H1 (cell line): ENCODE measurements around the gene CDCA5. TPM values are rescaled to one million over a fixed set of nuclear protein-coding genes. Genes with fewer than 3 reads are reported as not detected.

Experiments used
- CTCF ChIA-PET: fragments of 300-600 bp; sonication (Branson Sonifier 250); formaldehyde crosslinking; loops from one replicate; lab custom pipeline; 2021; ENCODE audit not compliant: partially characterized antibody; lab: Charles Lee
- POLR2A ChIA-PET: fragments of 300-600 bp; sonication (Branson Sonifier 250); formaldehyde crosslinking; loops from one replicate; lab custom pipeline; 2021; ENCODE audit warnings: inconsistent platforms; ENCODE audit not compliant: partially characterized antibody; lab: Charles Lee
- DNase-seq, 2 experiments: peaks; one replicate each; pipeline versions ENCODE4 v3.0.0 to v3.0.0-alpha.2; 2010 to 2022; ENCODE audit warnings: low spot score in 2 of 2, low read depth in 1 of 2, mixed read lengths in 1 of 2
- FAIRE-seq: peaks from 2 replicates; lab custom pipeline; 2011; peaks lifted over from hg19 to GRCh38; lab: Jason Lieb, UNC
- H2AFZ ChIP-seq: 2 replicates; pipeline ENCODE4 v1.8.1; 2012; ENCODE audit warnings: low read length, inconsistent platforms
- H2AK5ac ChIP-seq: 2 replicates; pipeline ENCODE4 v1.6.1; 2013; ENCODE audit warnings: low read depth, low read length
- H2BK120ac ChIP-seq: replicated peaks from 2 replicates; pipeline ENCODE3; 2013; ENCODE audit warnings: low read depth, low read length, inconsistent platforms
- H2BK12ac ChIP-seq: 2 replicates; pipeline ENCODE4 v1.6.1; 2013; ENCODE audit warnings: low read depth, low read length
- H2BK15ac ChIP-seq: 2 replicates; pipeline ENCODE4 v1.6.1; 2013; ENCODE audit warnings: low read length
- H2BK20ac ChIP-seq: 2 replicates; pipeline ENCODE4 v1.6.1; 2013; ENCODE audit warnings: low read length
- H2BK5ac ChIP-seq: 2 replicates; pipeline ENCODE4 v1.6.1; 2013; ENCODE audit warnings: low read depth, low read length
- H3K14ac ChIP-seq: 2 replicates; pipeline ENCODE4 v1.6.1; 2013; ENCODE audit warnings: inconsistent platforms; ENCODE audit not compliant: insufficient read length
- H3K18ac ChIP-seq: 2 replicates; pipeline ENCODE4 v1.6.1; 2013; ENCODE audit warnings: low read length; ENCODE audit errors: extremely low read depth
- H3K23ac ChIP-seq: 2 replicates; pipeline ENCODE4 v1.6.1; 2013; ENCODE audit warnings: inconsistent platforms; ENCODE audit not compliant: insufficient read length
- H3K23me2 ChIP-seq: 2 replicates; pipeline ENCODE4 v1.6.1; 2013; ENCODE audit warnings: low read depth, low read length
- H3K27ac ChIP-seq: 2 replicates; pipeline ENCODE4 v1.6.1; 2011; ENCODE audit warnings: low read depth, low read length, inconsistent platforms
- H3K27me3 ChIP-seq, 4 experiments: replicated peaks in 1 of 4; 1 replicate in 1 of 4; 2 replicates in 3 of 4; pipeline versions ENCODE4 v1.6.1 to v1.8.1; 2011 to 2013; ENCODE audit warnings: low read length in 3 of 4, mild to moderate bottlenecking in 3 of 4, inconsistent platforms in 2 of 4, mixed read lengths in 2 of 4, moderate library complexity in 1 of 4; ENCODE audit not compliant: control insufficient read depth in 3 of 4, insufficient read depth in 3 of 4; ENCODE audit errors: extremely low read depth in 1 of 4
- H3K36me3 ChIP-seq, 4 experiments: 2 replicates each; pipeline versions ENCODE4 v1.6.1 to v1.8.1; 2011 to 2013; ENCODE audit warnings: mild to moderate bottlenecking in 4 of 4, low read length in 3 of 4, moderate library complexity in 2 of 4, control low read depth in 1 of 4, inconsistent platforms in 1 of 4; ENCODE audit not compliant: insufficient read depth in 4 of 4, control insufficient read depth in 2 of 4
- H3K4ac ChIP-seq: replicated peaks from 2 replicates; pipeline ENCODE3; 2013; ENCODE audit warnings: low read length, low read depth, mixed read lengths, inconsistent platforms; ENCODE audit not compliant: insufficient read length
- H3K4me1 ChIP-seq, 4 experiments: replicated peaks in 1 of 4; 1 replicate in 1 of 4; 2 replicates in 3 of 4; pipeline versions ENCODE4 v1.6.1 to v1.8.1; 2011 to 2013; ENCODE audit warnings: low read length in 3 of 4, inconsistent platforms in 2 of 4, mixed read lengths in 1 of 4; ENCODE audit not compliant: insufficient read depth in 4 of 4, control insufficient read depth in 3 of 4
- H3K4me2 ChIP-seq, 2 experiments: 2 replicates each; pipeline versions ENCODE4 v1.6.1 to v1.8.1; 2011 to 2013; ENCODE audit warnings: low read depth in 2 of 2, low read length in 2 of 2, control low read depth in 1 of 2, inconsistent platforms in 1 of 2, mild to moderate bottlenecking in 1 of 2; ENCODE audit not compliant: insufficient read depth in 1 of 2
- H3K4me3 ChIP-seq, 4 experiments: fragments of 200-600, 300-600 bp in 1 of 4; sonication (generic), shearing (Covaris generic), sonication (Bioruptor Twin) in 1 of 4; 2 replicates each; pipeline versions ENCODE4 v1.5.1 to v1.8.1; 2011 to 2016; ENCODE audit warnings: low read length in 4 of 4, low read depth in 3 of 4, control low read depth in 2 of 4, inconsistent platforms in 2 of 4, mild to moderate bottlenecking in 2 of 4, mixed read lengths in 1 of 4, moderate library complexity in 1 of 4; ENCODE audit not compliant: insufficient read depth in 2 of 4; ENCODE audit errors: extremely low read depth in 1 of 4
- H3K56ac ChIP-seq: replicated peaks from 2 replicates; pipeline ENCODE3; 2013; ENCODE audit warnings: low read depth, mild to moderate bottlenecking, mixed read lengths, low read length, inconsistent platforms; ENCODE audit not compliant: insufficient read length
- H3K79me1 ChIP-seq: 2 replicates; pipeline ENCODE4 v1.6.1; 2013; ENCODE audit warnings: low read depth, low read length, control low read depth
- H3K79me2 ChIP-seq, 2 experiments: 2 replicates each; pipeline versions ENCODE4 v1.6.1 to v1.8.1; 2012 to 2013; ENCODE audit warnings: low read length in 2 of 2, mild to moderate bottlenecking in 2 of 2, inconsistent platforms in 1 of 2; ENCODE audit not compliant: insufficient read depth in 2 of 2, control insufficient read depth in 1 of 2
- H3K9ac ChIP-seq, 4 experiments: replicated peaks in 1 of 4; 1 replicate in 1 of 4; 2 replicates in 3 of 4; pipeline versions ENCODE4 v1.6.1 to v1.8.1; 2011 to 2013; ENCODE audit warnings: low read depth in 3 of 4, low read length in 3 of 4, control low read depth in 2 of 4, mild to moderate bottlenecking in 2 of 4, moderate library complexity in 2 of 4, inconsistent platforms in 1 of 4; ENCODE audit errors: extremely low read depth in 1 of 4
- H3K9me3 ChIP-seq, 2 experiments: 2 replicates each; pipeline versions ENCODE4 v1.6.1 to v1.8.1; 2012 to 2013; ENCODE audit warnings: mild to moderate bottlenecking in 2 of 2, moderate library complexity in 2 of 2, control low read depth in 1 of 2, inconsistent platforms in 1 of 2, low read depth in 1 of 2, low read length in 1 of 2, mixed read lengths in 1 of 2; ENCODE audit not compliant: insufficient read depth in 2 of 2
- H4K20me1 ChIP-seq, 2 experiments: replicated peaks in 1 of 2; 2 replicates each; pipeline versions ENCODE3 to v1.8.1; 2011 to 2013; ENCODE audit warnings: inconsistent platforms in 2 of 2, low read length in 2 of 2, mild to moderate bottlenecking in 1 of 2; ENCODE audit not compliant: insufficient read depth in 2 of 2, control insufficient read depth in 1 of 2
- H4K5ac ChIP-seq: 2 replicates; pipeline ENCODE4 v1.6.1; 2013; ENCODE audit warnings: low read length, low read depth, mixed read lengths, inconsistent platforms; ENCODE audit not compliant: insufficient read length
- H4K8ac ChIP-seq: 2 replicates; pipeline ENCODE4 v1.8.0; 2013; ENCODE audit warnings: mild to moderate bottlenecking, moderate library complexity, low read length, inconsistent platforms; ENCODE audit not compliant: insufficient read depth; ENCODE audit errors: extremely low read depth
- H4K91ac ChIP-seq: replicated peaks from 2 replicates; pipeline ENCODE3; 2013; ENCODE audit warnings: low read length, mixed read lengths, inconsistent platforms; ENCODE audit not compliant: insufficient read length
- TAF1 ChIP-seq: IDR thresholded peaks from 2 replicates; pipeline ENCODE4 v1.6.1; 2011; ENCODE audit warnings: mild to moderate bottlenecking, low read depth, low read length
- TAF7 ChIP-seq: optimal IDR thresholded peaks from 2 replicates; pipeline ENCODE3; 2011; ENCODE audit warnings: low read depth, mild to moderate bottlenecking, inconsistent platforms, low read length, moderate library complexity, borderline replicate concordance
- WGBS, 2 experiments: shearing (Covaris generic) in 1 of 2; methylation state at CpG; one replicate each; pipeline versions ENCODE4 v1.1.6 to v1.1.7; 2013 to 2015; ENCODE audit warnings: low lambda C conversion rate in 2 of 2, mixed read lengths in 2 of 2, inconsistent platforms in 1 of 2, low coverage in 1 of 2, missing lambda C conversion rate in 1 of 2; ENCODE audit not compliant: insufficient replicate concordance in 2 of 2, insufficient coverage in 1 of 2, insufficient read length in 1 of 2; ENCODE audit errors: extremely low coverage in 1 of 2, missing lambda C conversion rate in 1 of 2; 5-methylcytosine and 5-hydroxymethylcytosine counted together
- polyA plus RNA-seq, 7 experiments: library from polyadenylated mRNA; depleted of rRNA in 3 of 7; stranded (reverse) in 5 of 7; unstranded in 2 of 7; fragments of >200 nt in 5 of 7; fragments of 200-250 nt in 2 of 7; gene quantifications; 1 replicate in 5 of 7; 2 replicates in 1 of 7; 4 replicates in 1 of 7; pipeline versions ENCODE4 v1.2.1 to v1.2.3, GENCODE V29; 2011 to 2013; ENCODE audit warnings: missing spikeins in 2 of 7, mixed read lengths in 2 of 7
- total RNA-seq: library from RNA; stranded (reverse); fragmentation: NEBNext Ultra II Directional; extraction: Animal tissue kit (Norgen Biotek cat#: 25700); gene quantifications from 2 replicates; pipeline ENCODE4 v1.2.1, GENCODE V29; 2021

Gene CDCA5
- total and polyA plus RNA-seq, 2 of the 8 experiments (the other 6 are each of a cell fraction or from before 2014, with no cell fraction given) = 39.2 to 87.0 TPM

- no peaks in the 10 kb centered on the region for H3K79me1 ChIP-seq
- H3K4me3 ChIP-seq = no peak overlapping the region
- no peaks in the 10 kb centered on the region for H3K36me3 ChIP-seq
- H3K18ac ChIP-seq = no peak overlapping the region
- H3K23me2 ChIP-seq = no peaks in the 10 kb centered on the region
- no peak overlapping the region for H2AFZ ChIP-seq
- no peak overlapping the region for H2AK5ac ChIP-seq
- DNase-seq = no peak
- H4K20me1 ChIP-seq = no peaks in the 10 kb centered on the region
- no peak overlapping the region for H3K23ac ChIP-seq
- H3K27me3 ChIP-seq = no peaks in the 10 kb centered on the region; a peak in 2 of 7 replicates
- no peak overlapping the region for H2BK120ac ChIP-seq
- no peak overlapping the region for H3K14ac ChIP-seq
- no peaks in the 10 kb centered on the region for H3K4me1 ChIP-seq
- H3K56ac ChIP-seq = no peak overlapping the region
- H4K5ac ChIP-seq = no peak overlapping the region
- no peak overlapping the region; the same call in 1 of the 2 replicates for H2BK5ac ChIP-seq
- no peak overlapping the region for H4K91ac ChIP-seq
- WGBS, 2 experiments = 79% methylated on average over 8 of the region's 8 CpGs; no CpG with 5 or more reads in 1 of the 2 experiments
- CTCF ChIA-PET = interaction anchor here (0.9 to 1.6 kb wide), 4 partner anchors 9 to 46 kb away, joined by 3 to 6 read pairs (median 4); no protein-coding TSS in a partner anchor
- H3K4ac ChIP-seq = no peak overlapping the region
- peak overlapping the region; percentile 11; the same call in 1 of the 2 replicates for H4K8ac ChIP-seq
- no peak overlapping the region for H2BK15ac ChIP-seq
- H3K79me2 ChIP-seq = no peaks in the 10 kb centered on the region
- no peak overlapping the region for H2BK20ac ChIP-seq
- FAIRE-seq = no peak
- TF ChIP-seq TAF7 = no peak
- TF ChIP-seq TAF1 = no peak
- H2BK12ac ChIP-seq = no peak overlapping the region
- no peaks in the 10 kb centered on the region for H3K9me3 ChIP-seq
- POLR2A ChIA-PET = interaction anchor here (0.6 to 1.6 kb wide), 8 partner anchors 8 to 45 kb away, joined by 3 to 6 read pairs (median 3); partner anchors contain the start of genes SAC3D1 and VPS51
- H3K9ac ChIP-seq = no peak overlapping the region
- no peak overlapping the region for H3K4me2 ChIP-seq
- H3K27ac ChIP-seq = no peak overlapping the region
Measured at GRCh38 chr11:65053827-65054508, 29.9 kb downstream of the CDCA5 start.
